ENCODE data around the gene SRPK2.
"Not testable (repeated sequence)": the region's sequence is repeated elsewhere in the genome, so short reads cannot be mapped to it uniquely, and the experiment has no call there.

Gene SRPK2

DNA sequence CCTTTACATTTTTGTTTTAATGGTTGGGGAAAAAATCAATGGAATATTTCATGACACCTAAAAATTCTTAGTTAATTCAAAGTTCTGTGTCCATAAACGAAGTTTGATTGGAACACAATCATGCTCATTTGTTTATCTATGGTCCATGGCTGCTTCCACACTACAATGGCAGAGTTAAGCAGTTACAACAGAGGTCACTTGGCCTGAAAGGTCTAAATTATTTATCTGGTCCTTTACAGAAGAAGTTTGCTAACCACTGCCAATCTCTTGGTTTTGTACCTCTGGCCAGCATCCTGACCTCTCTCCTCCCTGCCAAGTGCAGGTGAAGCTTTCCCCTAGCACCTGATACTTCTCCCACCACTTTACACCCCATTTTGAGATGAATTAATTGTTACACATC is 61.5 kb downstream of the SRPK2 start:
- no peak overlapping the region for H3K4me3 ChIP-seq (ENCODE audit: low read length)
- DNase-seq (ENCODE audit: low read depth), result no peak
- TF ChIP-seq, protein P1, sequence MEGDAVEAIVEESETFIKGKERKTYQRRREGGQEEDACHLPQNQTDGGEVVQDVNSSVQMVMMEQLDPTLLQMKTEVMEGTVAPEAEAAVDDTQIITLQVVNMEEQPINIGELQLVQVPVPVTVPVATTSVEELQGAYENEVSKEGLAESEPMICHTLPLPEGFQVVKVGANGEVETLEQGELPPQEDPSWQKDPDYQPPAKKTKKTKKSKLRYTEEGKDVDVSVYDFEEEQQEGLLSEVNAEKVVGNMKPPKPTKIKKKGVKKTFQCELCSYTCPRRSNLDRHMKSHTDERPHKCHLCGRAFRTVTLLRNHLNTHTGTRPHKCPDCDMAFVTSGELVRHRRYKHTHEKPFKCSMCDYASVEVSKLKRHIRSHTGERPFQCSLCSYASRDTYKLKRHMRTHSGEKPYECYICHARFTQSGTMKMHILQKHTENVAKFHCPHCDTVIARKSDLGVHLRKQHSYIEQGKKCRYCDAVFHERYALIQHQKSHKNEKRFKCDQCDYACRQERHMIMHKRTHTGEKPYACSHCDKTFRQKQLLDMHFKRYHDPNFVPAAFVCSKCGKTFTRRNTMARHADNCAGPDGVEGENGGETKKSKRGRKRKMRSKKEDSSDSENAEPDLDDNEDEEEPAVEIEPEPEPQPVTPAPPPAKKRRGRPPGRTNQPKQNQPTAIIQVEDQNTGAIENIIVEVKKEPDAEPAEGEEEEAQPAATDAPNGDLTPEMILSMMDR (conservative IDR thresholded peaks at IDR 0.05; ENCODE audit: low read length), result no peak

DNA sequence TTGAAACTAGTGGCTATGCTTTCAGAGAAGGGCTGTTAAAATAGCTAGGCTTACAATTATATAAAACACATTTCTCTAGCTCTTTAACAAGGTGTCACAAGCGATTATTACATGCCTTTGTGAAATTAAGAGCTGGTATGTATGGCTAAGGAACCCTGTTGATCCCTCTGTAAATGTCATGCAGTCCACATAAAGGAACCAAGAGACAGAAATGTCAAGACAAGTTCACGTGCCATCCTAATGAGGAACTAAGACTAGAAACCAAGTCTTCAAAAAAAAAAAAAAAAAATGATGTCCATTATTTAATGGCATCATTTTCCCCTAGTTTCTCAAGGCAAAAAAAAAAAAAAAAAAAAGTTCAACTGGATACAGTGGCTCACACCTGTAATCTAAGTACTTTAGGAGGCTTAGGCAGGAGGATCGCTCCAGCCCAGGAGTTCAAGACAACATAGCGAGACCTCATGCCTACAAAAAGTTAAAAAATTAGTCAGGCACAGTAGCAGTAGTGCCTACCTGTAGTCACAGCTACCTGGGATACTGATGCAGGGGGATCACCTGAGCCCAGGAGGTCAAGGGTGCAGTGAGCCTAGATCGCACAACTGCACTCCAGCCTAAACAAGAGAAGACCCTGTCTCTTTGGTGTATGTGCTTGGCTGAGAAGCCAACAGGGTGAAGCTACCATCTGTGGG is 63.4 kb downstream of the SRPK2 start:
- H3K4me3 ChIP-seq (ENCODE audit: low read length), result no peak overlapping the region
- TF ChIP-seq, protein P1 (conservative IDR thresholded peaks at IDR 0.05; ENCODE audit: low read length), result no peak
- DNase-seq (ENCODE audit: low read depth), result no peak

DNA sequence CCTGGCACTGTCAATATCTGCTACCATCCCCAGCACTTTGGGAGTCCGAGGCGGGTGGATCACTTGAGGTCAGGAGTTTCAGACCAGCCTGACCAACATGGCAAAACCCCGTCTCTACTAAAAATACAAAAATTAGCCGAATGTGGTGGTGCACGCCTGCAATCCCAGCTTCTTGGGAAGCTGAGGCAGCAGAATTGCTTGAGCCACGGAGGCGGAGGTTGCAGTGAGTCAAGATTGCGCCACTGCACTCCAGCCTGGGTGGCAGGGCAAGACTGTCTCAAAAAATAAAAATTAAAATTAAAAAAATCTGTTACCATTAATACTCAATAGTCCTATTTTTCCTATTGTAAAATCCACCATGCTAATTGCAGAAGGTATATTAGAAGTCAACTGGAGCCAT is 64.1 kb downstream of the SRPK2 start:
- H3K4me3 ChIP-seq (ENCODE audit: low read length); DNase-seq (ENCODE audit: low read depth): not testable (repeated sequence)

DNA sequence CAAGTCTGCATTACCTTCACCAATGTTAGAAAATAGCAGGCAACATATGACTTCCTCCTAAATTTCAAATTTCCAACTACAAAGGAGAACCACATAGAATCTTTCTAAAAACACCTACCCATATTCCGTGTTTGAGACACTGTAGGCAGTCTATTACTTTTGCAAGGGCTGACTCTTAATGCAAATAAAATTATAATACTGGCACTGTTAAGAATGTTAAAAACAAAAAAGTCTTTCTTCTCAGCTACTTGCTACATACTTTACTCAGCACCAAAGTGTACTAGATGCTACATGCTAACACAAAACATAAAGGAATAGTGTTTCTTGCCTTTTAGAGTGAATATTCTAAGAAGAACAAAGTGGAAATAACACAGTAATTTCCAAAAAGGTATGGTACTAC is 65.4 kb downstream of the SRPK2 start:
- H3K4me3 ChIP-seq (ENCODE audit: low read length), result no peak overlapping the region
- DNase-seq (ENCODE audit: low read depth), result no peak
- TF ChIP-seq, protein P1 (conservative IDR thresholded peaks at IDR 0.05; ENCODE audit: low read length), result no peak

DNA sequence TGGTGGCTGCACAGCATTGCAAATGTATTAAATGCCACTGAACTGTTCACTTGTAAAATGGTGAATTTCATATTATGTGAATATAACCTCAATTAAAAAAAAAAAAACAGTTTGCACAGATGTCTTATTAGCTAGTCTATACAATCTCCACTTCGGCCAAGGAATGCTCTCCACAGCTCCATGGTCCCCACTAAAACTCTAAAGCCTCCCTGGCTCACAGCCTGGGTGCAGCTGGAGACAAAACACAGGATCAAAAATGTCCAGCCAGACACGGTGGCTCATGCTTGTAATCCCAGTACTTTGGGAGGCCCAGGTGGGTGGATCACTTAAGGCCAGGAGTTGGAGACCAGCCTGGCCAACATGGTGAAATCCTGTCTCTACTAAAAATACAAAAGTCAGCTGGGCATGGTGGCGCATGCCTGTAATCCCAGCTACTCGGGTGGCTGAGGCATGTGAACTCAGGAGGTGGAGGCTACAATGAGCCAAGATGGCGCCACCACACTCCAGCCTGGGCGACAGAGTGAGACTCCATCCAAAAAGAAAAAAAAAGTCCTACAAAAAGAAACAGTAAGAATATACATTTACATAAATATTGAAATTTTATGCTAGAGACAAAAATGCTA is 66.0 kb downstream of the SRPK2 start:
- TF ChIP-seq, protein P1 (conservative IDR thresholded peaks at IDR 0.05; ENCODE audit: low read length), result no peak
- H3K4me3 ChIP-seq (ENCODE audit: low read length), result no peak overlapping the region
- no peak for DNase-seq (ENCODE audit: low read depth)

GRCh38 chr7:105321754-105322455 is 66.8 kb downstream of the SRPK2 start:
- TF ChIP-seq, protein P1 (conservative IDR thresholded peaks at IDR 0.05; ENCODE audit: low read length), result no peak

GRCh38 chr7:105320896-105321295 is 67.8 kb downstream of the SRPK2 start:
- no peak for DNase-seq (ENCODE audit: low read depth)
- no peak overlapping the region for H3K4me3 ChIP-seq (ENCODE audit: low read length)
- TF ChIP-seq, protein P1 (conservative IDR thresholded peaks at IDR 0.05; ENCODE audit: low read length), result no peak

More at GRCh38 chr7:105321754-105322455, 66.8 kb downstream of the SRPK2 start:
- no peak for DNase-seq (ENCODE audit: low read depth)
- no peak overlapping the region for H3K4me3 ChIP-seq (ENCODE audit: low read length)
